ENCODE measurements around the gene MAN1B1.
"Not testable (repeated sequence)": the region's sequence is repeated elsewhere in the genome, so short reads cannot be mapped to it uniquely, and the experiment has no call there.

Gene MAN1B1

GRCh38 chr9:137052998-137053943, 33.5 kb upstream of the MAN1B1 start:
- no peak for DNase-seq

- no peak for DNase-seq
These were observed 32.5 kb upstream of the MAN1B1 start, which contains the start of gene ENTPD2 for GRCh38 chr9:137053944-137054931. ENTPD2 (minus strand) TSS chr9:137054061; CDS start chr9:137053997, 64 bp downstream.

- no peak for DNase-seq
These were observed 31.8 kb upstream of the MAN1B1 start for GRCh38 chr9:137054932-137055384.

GRCh38 chr9:137055385-137056364, 31.1 kb upstream of the MAN1B1 start:
- no peak for DNase-seq

GRCh38 chr9:137056739-137057415, 29.9 kb upstream of the MAN1B1 start:
- no peak for DNase-seq

- DNase-seq = no peak
These were observed 29.2 kb upstream of the MAN1B1 start for GRCh38 chr9:137057545-137057944.

GRCh38 chr9:137058521-137059234, 28.1 kb upstream of the MAN1B1 start:
- DNase-seq = no peak

GRCh38 chr9:137062384-137062783, 24.4 kb upstream of the MAN1B1 start:
- DNase-seq = no peak

- not testable (repeated sequence) for DNase-seq
These were observed 24.0 kb upstream of the MAN1B1 start for GRCh38 chr9:137062798-137063197.

GRCh38 chr9:137063311-137064026, 23.3 kb upstream of the MAN1B1 start:
- no peak for DNase-seq

- peak; percentile 19 to 43 for DNase-seq
These were observed 22.5 kb upstream of the MAN1B1 start for GRCh38 chr9:137064027-137064879.

GRCh38 chr9:137064880-137065164, 22.0 kb upstream of the MAN1B1 start:
- no peak for DNase-seq

GRCh38 chr9:137065336-137065967, 21.3 kb upstream of the MAN1B1 start:
- DNase-seq = no peak

GRCh38 chr9:137066096-137066861, 20.5 kb upstream of the MAN1B1 start:
- no peak for DNase-seq

GRCh38 chr9:137067860-137068538, 18.8 kb upstream of the MAN1B1 start:
- DNase-seq = peak; percentile 20 to 58

GRCh38 chr9:137068539-137069507, 18.0 kb upstream of the MAN1B1 start:
- no peak for DNase-seq
